ES-I3 (cell line): ENCODE data around the gene SH3PXD2A.

Experiments
- H3K36me3 ChIP-seq: 2 replicates; pipeline ENCODE4 v1.6.1; 2013; ENCODE audit warnings: mild to moderate bottlenecking, low read length, control low read depth, moderate library complexity; ENCODE audit not compliant: insufficient read depth
- H3K4me1 ChIP-seq: 2 replicates; pipeline ENCODE4 v1.6.1; 2013; ENCODE audit warnings: mild to moderate bottlenecking, control low read depth, low read length; ENCODE audit not compliant: insufficient read depth
- H3K9ac ChIP-seq: 2 replicates; pipeline ENCODE4 v1.6.1; 2013; ENCODE audit warnings: low read depth, mild to moderate bottlenecking, low read length, moderate library complexity
- H3K9me3 ChIP-seq: 2 replicates; pipeline ENCODE4 v1.6.1; 2013; ENCODE audit warnings: mild to moderate bottlenecking, low read length, moderate library complexity; ENCODE audit not compliant: control insufficient read depth, insufficient read depth

Gene SH3PXD2A

DNA sequence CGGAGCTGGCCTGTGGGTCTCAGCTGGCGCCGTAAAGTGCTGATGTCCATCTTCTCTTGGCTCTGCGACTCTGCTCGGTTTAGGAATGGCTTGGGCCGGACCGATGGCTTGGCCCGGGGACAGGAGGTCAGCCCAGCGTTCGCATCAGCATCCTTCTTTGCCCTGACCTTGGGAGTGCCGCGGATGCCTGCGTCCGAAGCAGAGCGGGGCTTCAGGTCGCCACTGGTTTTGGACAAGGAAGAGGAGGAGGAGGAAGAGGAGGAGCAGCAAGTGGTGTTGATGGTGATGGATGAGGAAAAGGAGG is 252.6 kb downstream of the SH3PXD2A start:
- Histone ChIP-seq H3K36me3 (no peaks in the 10 kb centered on the region), H3K4me1 (no peaks in the 10 kb centered on the region; the same call in 1 of the 2 replicates), H3K9me3 (peaks cover 3% of the 10 kb centered on the region; the same call in 1 of the 2 replicates)

DNA sequence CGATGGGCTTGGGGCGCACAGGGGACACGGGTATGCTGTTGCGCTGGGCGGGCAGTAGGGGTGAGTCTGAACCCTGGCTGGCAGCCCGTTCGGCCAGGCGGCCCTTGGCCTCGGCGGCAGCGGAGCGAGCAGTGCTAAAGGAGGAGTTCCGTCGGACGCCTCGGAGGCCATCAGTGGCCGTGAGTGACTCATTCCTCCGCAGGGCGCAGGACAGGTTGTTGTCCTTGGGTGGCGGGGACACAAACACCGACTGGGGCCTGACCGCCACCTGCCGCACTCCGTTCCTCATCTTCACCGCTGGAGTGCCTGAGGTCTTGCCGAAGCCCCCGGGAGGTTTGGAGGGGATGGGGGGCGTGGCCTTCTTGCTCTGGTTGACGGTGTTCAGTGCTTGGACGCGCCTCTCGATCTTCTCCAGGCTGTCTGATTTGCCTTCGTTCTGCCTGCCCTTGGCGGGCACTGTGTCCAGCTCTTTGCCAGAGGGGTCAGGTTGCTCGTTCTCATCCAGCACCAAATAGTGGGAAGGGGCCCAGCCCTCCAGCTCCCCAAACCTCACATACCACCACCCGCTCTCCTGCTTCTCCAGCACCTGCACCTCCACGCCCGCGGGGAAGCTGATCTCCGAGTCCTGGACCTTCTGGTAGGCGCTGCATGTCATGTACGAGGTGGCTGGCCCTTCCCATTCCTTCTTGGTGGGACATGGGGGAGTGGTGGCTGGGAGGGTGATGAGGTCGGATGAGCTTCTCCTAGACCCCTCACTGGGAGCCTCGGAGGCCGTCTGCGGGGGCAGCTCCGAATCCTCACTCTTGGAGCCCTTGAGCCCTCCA is 253.1 kb downstream of the SH3PXD2A start:
- Histone ChIP-seq H3K4me1 (no peaks in the 10 kb centered on the region; the same call in 1 of the 2 replicates), H3K36me3 (no peaks in the 10 kb centered on the region), H3K9me3 (peaks cover 3% of the 10 kb centered on the region; the same call in 1 of the 2 replicates), H3K9ac (no peak overlapping the region)

More for the DNA sequence above, 252.6 kb downstream of the SH3PXD2A start:
- H3K9ac ChIP-seq, result no peak overlapping the region

DNA sequence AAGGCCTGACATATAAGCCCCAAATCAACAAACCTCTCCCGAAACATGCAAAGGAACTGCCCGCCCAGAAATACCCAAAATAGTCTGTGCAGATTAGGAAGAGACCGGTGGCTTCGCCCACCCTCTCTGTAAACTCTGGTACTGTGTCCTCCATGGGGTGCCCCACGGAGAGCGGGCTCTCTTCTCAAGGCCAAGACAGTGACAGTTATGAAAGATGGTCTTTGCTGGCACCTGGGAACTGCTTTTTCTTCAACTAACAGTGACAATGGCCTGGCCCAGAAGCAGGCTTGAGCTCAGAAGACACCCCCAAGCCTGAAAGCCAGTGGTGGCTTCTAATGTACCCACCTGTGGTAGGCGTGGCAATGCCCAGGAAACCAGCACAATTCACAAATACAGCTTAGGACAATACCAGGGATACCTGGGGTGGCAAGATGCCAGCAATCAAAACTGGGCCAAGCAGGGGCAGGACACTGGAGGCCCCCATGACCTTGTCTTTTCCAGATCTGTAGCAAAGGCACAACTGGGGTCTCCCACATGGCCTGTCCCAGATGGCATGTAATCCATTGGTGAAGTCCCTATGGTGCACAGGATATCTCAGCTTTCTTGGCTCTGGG is 254.3 kb downstream of the SH3PXD2A start:
- H3K9ac ChIP-seq, result no peak overlapping the region
- no peaks in the 10 kb centered on the region for H3K36me3 ChIP-seq
- no peaks in the 10 kb centered on the region; the same call in 1 of the 2 replicates for H3K4me1 ChIP-seq
- H3K9me3 ChIP-seq, result peaks cover 3% of the 10 kb centered on the region; the same call in 1 of the 2 replicates

DNA sequence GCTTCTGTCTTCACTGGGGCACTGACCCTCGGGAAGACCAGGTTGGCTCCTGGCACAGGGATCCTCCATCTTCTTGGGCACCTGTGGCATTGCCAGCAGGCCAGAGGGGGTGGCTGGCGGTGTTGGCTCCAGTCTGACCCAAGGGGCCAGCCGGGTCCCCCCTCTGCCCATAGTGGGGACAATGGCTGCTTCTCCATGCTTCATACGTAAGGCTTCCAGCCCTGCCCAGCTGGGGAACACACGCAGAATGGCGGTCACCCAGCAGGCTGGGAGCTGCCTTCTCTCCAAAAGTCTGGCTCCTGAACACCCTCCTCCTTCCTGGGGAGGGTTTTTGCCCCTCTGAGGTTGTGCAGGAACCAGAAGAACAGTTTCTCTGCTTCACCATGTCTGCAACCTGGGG is 255.1 kb downstream of the SH3PXD2A start:
- no peaks in the 10 kb centered on the region for H3K36me3 ChIP-seq
- no peak overlapping the region for H3K9ac ChIP-seq
- H3K9me3 ChIP-seq, result no peaks in the 10 kb centered on the region
- H3K4me1 ChIP-seq, result no peaks in the 10 kb centered on the region; the same call in 1 of the 2 replicates

DNA sequence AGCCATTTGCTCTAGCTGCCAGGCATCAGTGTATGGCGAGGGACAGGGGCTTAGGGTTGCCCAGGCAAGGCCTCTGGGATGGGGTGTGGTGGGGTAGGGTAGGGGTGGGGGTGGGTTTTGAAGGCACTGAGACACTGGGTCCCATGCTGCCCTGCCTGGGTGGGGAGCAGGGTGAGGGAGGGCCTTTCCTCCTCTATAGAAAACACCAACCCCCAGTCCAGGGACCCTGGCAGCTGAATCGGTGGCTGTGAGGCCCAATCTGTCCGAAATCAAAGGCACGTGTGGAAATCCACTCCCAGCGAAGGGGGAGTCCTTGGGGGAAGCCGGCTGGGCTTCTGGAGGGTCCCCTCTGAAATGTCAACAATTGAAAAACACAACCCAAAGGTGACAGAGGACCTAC is 255.5 kb downstream of the SH3PXD2A start:
- no peak overlapping the region for H3K9ac ChIP-seq
- no peaks in the 10 kb centered on the region; the same call in 1 of the 2 replicates for H3K4me1 ChIP-seq
- no peaks in the 10 kb centered on the region for H3K36me3 ChIP-seq

DNA sequence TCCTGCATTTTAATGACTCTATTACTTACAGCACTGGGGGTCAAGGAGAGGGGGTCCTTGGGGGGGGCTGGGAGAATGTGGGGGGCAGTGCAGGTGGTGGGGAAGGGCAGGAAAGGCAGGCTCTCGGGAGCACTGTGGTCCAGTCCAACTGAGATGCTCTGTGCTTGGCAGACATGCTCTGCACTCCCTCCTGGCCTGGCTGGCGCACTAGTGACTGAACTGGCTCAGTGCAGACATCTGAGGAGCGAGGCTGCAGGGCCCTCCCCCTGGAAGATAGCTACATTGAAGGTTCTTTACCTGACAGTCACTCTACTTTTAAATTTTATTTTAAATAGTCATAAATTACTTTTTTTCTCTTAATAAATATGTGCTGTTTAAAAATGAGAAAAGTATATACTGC is 256.2 kb downstream of the SH3PXD2A start:
- Histone ChIP-seq H3K4me1 (no peaks in the 10 kb centered on the region; the same call in 1 of the 2 replicates), H3K9me3 (no peaks in the 10 kb centered on the region), H3K36me3 (no peaks in the 10 kb centered on the region), H3K9ac (no peak overlapping the region)

More for the DNA sequence above, 255.5 kb downstream of the SH3PXD2A start:
- H3K9me3 ChIP-seq, result no peaks in the 10 kb centered on the region

- Histone ChIP-seq H3K9me3 (no peaks in the 10 kb centered on the region), H3K36me3 (no peaks in the 10 kb centered on the region), H3K9ac (no peak overlapping the region), H3K4me1 (no peaks in the 10 kb centered on the region; the same call in 1 of the 2 replicates)
Measured at GRCh38 chr10:103598654-103599115, 256.7 kb downstream of the SH3PXD2A start.

GRCh38 chr10:103597003-103597402 is 258.4 kb downstream of the SH3PXD2A start:
- Histone ChIP-seq H3K4me1 (peaks cover 6% of the 10 kb centered on the region; the same call in 1 of the 2 replicates), H3K9ac (no peak overlapping the region), H3K9me3 (no peaks in the 10 kb centered on the region), H3K36me3 (no peaks in the 10 kb centered on the region)

- peaks cover 6% of the 10 kb centered on the region; the same call in 1 of the 2 replicates for H3K4me1 ChIP-seq
- no peaks in the 10 kb centered on the region for H3K36me3 ChIP-seq
- no peaks in the 10 kb centered on the region for H3K9me3 ChIP-seq
- H3K9ac ChIP-seq, result no peak overlapping the region
Measured at GRCh38 chr10:103595933-103596726, 259.2 kb downstream of the SH3PXD2A start.

GRCh38 chr10:103593022-103593570 is 262.3 kb downstream of the SH3PXD2A start:
- Histone ChIP-seq H3K36me3 (no peaks in the 10 kb centered on the region), H3K9me3 (no peaks in the 10 kb centered on the region), H3K4me1 (peaks cover 6% of the 10 kb centered on the region; the same call in 1 of the 2 replicates), H3K9ac (no peak overlapping the region)

DNA sequence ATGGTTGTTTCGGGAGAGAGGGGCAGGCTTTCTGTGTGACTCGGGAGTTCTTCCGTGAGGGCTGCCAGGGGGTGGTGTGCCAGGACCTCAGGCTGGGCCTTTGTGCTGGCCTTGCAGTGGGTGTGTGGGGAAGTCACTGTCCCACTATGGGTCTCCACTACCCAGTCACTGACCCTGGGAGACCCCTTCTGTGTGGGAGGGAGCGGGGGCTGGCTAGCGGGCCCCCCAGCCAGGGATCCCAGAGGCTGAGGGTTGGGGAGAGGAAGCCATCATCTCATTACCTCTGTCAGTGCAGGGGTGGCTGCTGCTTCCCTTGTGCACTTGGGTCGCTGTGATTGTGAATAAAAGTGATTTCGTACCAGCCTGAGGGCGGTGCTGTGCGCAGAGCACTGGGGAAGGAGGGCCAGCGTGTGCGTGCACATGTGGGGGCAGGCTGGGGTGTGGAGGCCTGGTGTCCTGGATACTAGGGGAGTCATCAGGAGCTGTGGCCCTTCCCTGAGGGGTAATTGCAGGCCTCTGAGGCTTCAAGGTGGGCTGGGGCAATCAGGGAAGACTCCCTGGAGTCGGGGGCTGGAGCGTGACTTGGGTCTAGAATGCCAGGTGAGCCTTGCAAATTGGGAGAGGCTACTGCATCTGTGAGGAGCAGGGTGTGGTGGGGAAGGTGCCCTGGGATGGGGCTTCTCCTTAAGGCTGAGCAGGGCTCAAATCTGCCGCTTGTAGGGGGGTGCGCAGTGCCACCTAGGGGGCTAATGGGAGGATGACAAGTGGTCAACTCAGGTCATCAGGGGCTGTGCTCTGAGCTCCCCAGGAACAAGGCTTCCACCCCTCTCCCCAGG is 263.0 kb downstream of the SH3PXD2A start:
- peaks cover 6% of the 10 kb centered on the region; the same call in 1 of the 2 replicates for H3K4me1 ChIP-seq
- H3K9ac ChIP-seq, result no peak overlapping the region
- no peaks in the 10 kb centered on the region for H3K9me3 ChIP-seq
- H3K36me3 ChIP-seq, result no peaks in the 10 kb centered on the region

DNA sequence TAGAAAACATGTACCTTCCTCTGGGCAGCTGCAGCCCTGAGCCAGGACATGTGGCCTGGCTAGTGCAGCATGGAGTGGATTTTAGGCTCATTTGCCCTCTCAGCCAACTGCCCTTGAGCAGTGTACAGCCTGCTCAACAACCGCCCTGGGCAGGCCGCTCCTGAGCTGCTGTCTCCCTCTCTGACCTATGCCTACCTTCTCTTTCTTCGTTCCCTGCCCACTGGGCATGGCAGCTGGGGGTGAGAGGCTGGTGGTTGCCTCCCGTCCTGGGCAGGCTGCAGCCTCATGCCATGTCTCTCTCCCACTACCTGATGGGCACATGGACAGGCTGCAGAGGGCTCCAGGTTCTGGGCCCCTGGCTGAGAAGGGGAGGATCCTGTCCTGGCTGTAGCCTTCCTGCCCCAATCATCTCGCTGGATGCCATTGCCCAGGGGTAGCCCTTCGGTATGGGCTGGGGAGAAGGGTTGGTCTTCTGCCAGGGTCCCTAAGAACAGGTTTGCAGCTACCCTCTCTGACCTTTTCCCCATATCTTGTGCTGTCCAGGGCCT is 264.6 kb downstream of the SH3PXD2A start:
- Histone ChIP-seq H3K9me3 (no peaks in the 10 kb centered on the region), H3K36me3 (no peaks in the 10 kb centered on the region), H3K9ac (no peak overlapping the region), H3K4me1 (peaks cover 6% of the 10 kb centered on the region; the same call in 1 of the 2 replicates)

GRCh38 chr10:103590060-103590459 is 265.3 kb downstream of the SH3PXD2A start:
- Histone ChIP-seq H3K36me3 (no peaks in the 10 kb centered on the region), H3K9me3 (no peaks in the 10 kb centered on the region), H3K9ac (no peak overlapping the region), H3K4me1 (peaks cover 6% of the 10 kb centered on the region; the same call in 1 of the 2 replicates)
